ENCODE data around the gene MOCS3. TPM values are rescaled to one million over a fixed set of nuclear protein-coding genes. Genes with fewer than 3 reads are reported as not detected.

MOCS3 gene
- total RNA-seq, result 1 to 10 TPM; 2.1 to 4.2 (median 3.4) TPM

- TF ChIP-seq, protein P1, sequence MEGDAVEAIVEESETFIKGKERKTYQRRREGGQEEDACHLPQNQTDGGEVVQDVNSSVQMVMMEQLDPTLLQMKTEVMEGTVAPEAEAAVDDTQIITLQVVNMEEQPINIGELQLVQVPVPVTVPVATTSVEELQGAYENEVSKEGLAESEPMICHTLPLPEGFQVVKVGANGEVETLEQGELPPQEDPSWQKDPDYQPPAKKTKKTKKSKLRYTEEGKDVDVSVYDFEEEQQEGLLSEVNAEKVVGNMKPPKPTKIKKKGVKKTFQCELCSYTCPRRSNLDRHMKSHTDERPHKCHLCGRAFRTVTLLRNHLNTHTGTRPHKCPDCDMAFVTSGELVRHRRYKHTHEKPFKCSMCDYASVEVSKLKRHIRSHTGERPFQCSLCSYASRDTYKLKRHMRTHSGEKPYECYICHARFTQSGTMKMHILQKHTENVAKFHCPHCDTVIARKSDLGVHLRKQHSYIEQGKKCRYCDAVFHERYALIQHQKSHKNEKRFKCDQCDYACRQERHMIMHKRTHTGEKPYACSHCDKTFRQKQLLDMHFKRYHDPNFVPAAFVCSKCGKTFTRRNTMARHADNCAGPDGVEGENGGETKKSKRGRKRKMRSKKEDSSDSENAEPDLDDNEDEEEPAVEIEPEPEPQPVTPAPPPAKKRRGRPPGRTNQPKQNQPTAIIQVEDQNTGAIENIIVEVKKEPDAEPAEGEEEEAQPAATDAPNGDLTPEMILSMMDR (IDR thresholded peaks at IDR 0.05; ENCODE audit: low read depth), result no peak
Observed at GRCh38 chr20:50958615-50959542, at the start of gene MOCS3. TSS of gene MOCS3 (plus strand) at chr20:50958818. CDS start at chr20:50958843, 25 bp downstream.

GRCh38 chr20:50909413-50909812, 49.2 kb upstream of the MOCS3 start:
- TF ChIP-seq, protein P1 (IDR thresholded peaks at IDR 0.05; ENCODE audit: low read depth), result no peak

- TF ChIP-seq, protein P1 (IDR thresholded peaks at IDR 0.05; ENCODE audit: low read depth), result no peak
Observed at GRCh38 chr20:50911030-50911429, 47.6 kb upstream of the MOCS3 start.

DNA sequence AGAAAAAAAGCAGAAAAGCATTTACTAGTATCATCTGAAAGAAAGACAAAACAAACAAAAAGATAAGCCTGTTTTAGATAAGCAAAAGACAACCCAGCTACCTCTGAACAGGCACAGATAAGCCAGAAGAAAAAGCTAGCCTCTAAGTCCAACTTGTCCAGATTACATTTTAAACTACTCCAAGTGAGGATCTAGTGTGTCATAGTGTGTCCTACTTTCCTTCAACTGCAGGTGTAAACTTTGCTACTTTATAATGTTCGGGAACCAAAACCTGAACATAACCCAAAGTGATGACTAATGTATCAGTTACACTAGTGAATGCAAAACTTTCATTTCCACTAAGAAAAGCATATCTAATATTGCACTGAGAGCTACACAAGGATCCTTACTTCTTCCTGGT, 46.9 kb upstream of the MOCS3 start:
- TF ChIP-seq, protein P1 (IDR thresholded peaks at IDR 0.05; ENCODE audit: low read depth), result no peak

DNA sequence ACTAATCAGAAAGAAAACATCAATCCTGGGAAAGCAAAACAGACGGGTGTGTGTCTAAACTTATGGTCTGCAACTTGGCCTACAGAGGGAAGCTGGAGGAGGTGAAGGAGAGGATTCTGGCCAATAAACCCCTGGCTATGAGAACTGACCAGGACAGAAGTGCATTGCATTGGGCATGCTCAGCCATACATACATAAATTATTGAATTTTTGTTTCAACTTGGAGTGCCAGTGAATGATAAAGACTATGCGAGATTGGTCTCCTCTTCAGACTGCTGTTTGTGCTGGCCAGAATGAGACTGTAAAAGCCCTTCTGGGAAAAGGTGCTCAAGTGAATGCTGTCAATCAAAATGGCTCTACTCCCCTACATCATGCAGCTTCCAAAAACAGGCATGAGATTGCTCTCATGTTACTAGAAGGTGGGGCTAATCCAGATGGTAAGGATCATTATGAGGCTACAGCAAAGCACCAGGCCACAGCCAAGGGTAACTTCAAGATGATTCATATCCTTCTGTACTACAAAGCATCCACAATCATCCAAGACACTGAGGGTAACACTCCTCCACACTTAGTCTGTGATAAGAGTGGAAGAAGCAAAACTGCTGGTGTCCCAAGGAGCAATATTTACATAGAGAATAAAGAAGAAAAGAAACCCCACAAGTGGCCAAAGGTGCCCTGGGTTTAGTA, 44.8 kb upstream of the MOCS3 start:
- TF ChIP-seq, protein P1 (IDR thresholded peaks at IDR 0.05; ENCODE audit: low read depth), result no peak

GRCh38 chr20:50915424-50915823, 43.2 kb upstream of the MOCS3 start:
- TF ChIP-seq, protein P1 (IDR thresholded peaks at IDR 0.05; ENCODE audit: low read depth), result no peak

GRCh38 chr20:50916257-50916656, 42.4 kb upstream of the MOCS3 start:
- TF ChIP-seq, protein P1 (IDR thresholded peaks at IDR 0.05; ENCODE audit: low read depth), result no peak

Measured in subcutaneous adipose tissue (tissue), 4 donors.